Body of pancreas (tissue), 4 donors: ENCODE measurements around the gene SSMEM1. TPM values are rescaled to one million over a fixed set of nuclear protein-coding genes. Genes with fewer than 3 reads are reported as not detected.

Experiments
- ATAC-seq: fragments of 150-250 bp; one replicate; pipeline ENCODE4 v1.9.1; 2016
- DNase-seq, 4 donors: peaks; one replicate each; pipeline ENCODE4 v3.0.0-alpha.2; 2019
- H3K27ac ChIP-seq, 4 donors: fragments of 200-600 bp; sonication (generic); 1 replicate in 3 of 4; 2 replicates in 1 of 4; pipeline versions ENCODE4 v1.5.1 to v1.6.1; 2016 to 2019; ENCODE audit warnings: mild to moderate bottlenecking in 1 of 4, mixed read lengths in 1 of 4, moderate library complexity in 1 of 4
- H3K27me3 ChIP-seq, 2 donors: fragments of 200-600 bp; sonication (generic); one replicate each; pipeline ENCODE4 v1.6.0; 2016; ENCODE audit warnings: mild to moderate bottlenecking in 1 of 2
- H3K36me3 ChIP-seq, 2 donors: fragments of 200-600 bp; sonication (generic); replicated peaks in 1 of 2; 2 replicates each; pipeline ENCODE4 v1.5.1; 2016; ENCODE audit warnings: low read depth in 2 of 2; ENCODE audit not compliant: insufficient read depth in 1 of 2
- H3K4me1 ChIP-seq: fragments of 200-600 bp; sonication (generic); one replicate; pipeline ENCODE4 v1.6.0; 2016
- H3K4me3 ChIP-seq, 2 donors: fragments of 200-600 bp; sonication (generic); 1 replicate in 1 of 2; 2 replicates in 1 of 2; pipeline ENCODE4 v1.5.1; 2016 to 2019
- H3K9me3 ChIP-seq, 3 donors: fragments of 200-600 bp; sonication (generic); 1 replicate in 2 of 3; 2 replicates in 1 of 3; pipeline ENCODE4 v1.5.1; 2016
- CTCF ChIP-seq, 7 experiments: fragments of 450-650 bp in 4 of 7; fragments of 200-600 bp in 3 of 7; sonication (generic) in 3 of 7; IDR thresholded peaks; one replicate each; pipeline ENCODE4 v1.5.1; 2016 to 2019; ENCODE audit warnings: antibody characterized with exemption in 7 of 7
- POLR2A ChIP-seq, 3 donors: fragments of 450-650 bp; IDR thresholded peaks; one replicate each; pipeline ENCODE4 v1.6.1; 2016; ENCODE audit warnings: antibody characterized with exemption in 3 of 3, mild to moderate bottlenecking in 2 of 3
- WGBS, 2 donors: methylation state at CpG; one replicate each; pipeline ENCODE4 v1.1.5; 2017; 5-methylcytosine and 5-hydroxymethylcytosine counted together
- intact Hi-C: fragments of 100-400 bp; cut with DNase I; formaldehyde crosslinking; loops from one replicate; pipeline ENCODE4 v1.15.1; 2023
- total RNA-seq, 2 donors: library from RNA; depleted of rRNA; stranded (reverse); fragments of >200 nt; gene quantifications; one replicate each; pipeline ENCODE4 v1.1.0, GENCODE V29; 2016

The SSMEM1 gene
- total RNA-seq, 2 donors from 2014 or later, result not detected

- intact Hi-C loops, result no loop called here
- peak; percentile 100 for ATAC-seq
- Histone ChIP-seq H3K36me3 (no peaks in the 10 kb centered on the region), H3K9me3 (no peaks in the 10 kb centered on the region), H3K4me1 (peaks cover 15% of the 10 kb centered on the region), H3K4me3 (peak within 1 kb of the TSS; percentile 55 to 56), H3K27me3 (no peaks in the 10 kb centered on the region), H3K27ac (peak within 1 kb of the TSS; percentile 75 to 91 (median 88))
- 8 to 17% methylated on average over 28 to 44 of the region's 44 CpGs for WGBS, 2 donors
- TF ChIP-seq CTCF (IDR thresholded peaks at IDR 0.05) (peak in 1 of 7 experiments; percentile 7), POLR2A (IDR thresholded peaks at IDR 0.05) (peak; percentile 58 to 94 (median 88))
- DNase-seq, result peak; percentile 95 to 98 (median 96)
Measured at GRCh38 chr7:130205084-130205947, 2.3 kb upstream of the SSMEM1 start, which contains the start of gene TMEM209. TMEM209 (minus strand) TSS chr7:130205406; CDS start chr7:130205375, 31 bp downstream.

GRCh38 chr7:130207033-130207432 is 627 bp upstream of the SSMEM1 start:
- no peak for DNase-seq
- Histone ChIP-seq H3K27ac (no peak overlapping the region), H3K27me3 (no peaks in the 10 kb centered on the region), H3K36me3 (no peaks in the 10 kb centered on the region), H3K9me3 (no peaks in the 10 kb centered on the region), H3K4me1 (peaks cover 15% of the 10 kb centered on the region), H3K4me3 (no peak overlapping the region)
- 81 to 86% methylated on average over 5 of the region's 5 CpGs for WGBS, 2 donors
- intact Hi-C loops, result no loop called here
- no peak for ATAC-seq
- TF ChIP-seq CTCF (IDR thresholded peaks at IDR 0.05) (peak in 1 of 7 experiments; percentile 5), POLR2A (IDR thresholded peaks at IDR 0.05) (no peak)

GRCh38 chr7:130208516-130208915 is 856 bp downstream of the SSMEM1 start:
- H3K9me3 ChIP-seq, result no peaks in the 10 kb centered on the region
- no peaks in the 10 kb centered on the region for H3K36me3 ChIP-seq
- intact Hi-C loops, result no loop called here
- peaks cover 15% of the 10 kb centered on the region for H3K4me1 ChIP-seq
- H3K27ac ChIP-seq, result no peak overlapping the region
- no peak for DNase-seq
- TF ChIP-seq CTCF (IDR thresholded peaks at IDR 0.05), result no peak
- TF ChIP-seq POLR2A (IDR thresholded peaks at IDR 0.05), result no peak
- ATAC-seq, result no peak
- no peaks in the 10 kb centered on the region for H3K27me3 ChIP-seq
- WGBS, 2 donors, result 87 to 88% methylated on average over 2 of the region's 2 CpGs
- no peak overlapping the region for H3K4me3 ChIP-seq

GRCh38 chr7:130210181-130210935 is 2.7 kb downstream of the SSMEM1 start:
- ATAC-seq (no peak), DNase-seq (no peak)
- Histone ChIP-seq H3K9me3 (no peaks in the 10 kb centered on the region), H3K27me3 (no peaks in the 10 kb centered on the region), H3K4me3 (no peak overlapping the region), H3K36me3 (no peaks in the 10 kb centered on the region), H3K4me1 (peaks cover 5% of the 10 kb centered on the region), H3K27ac (no peak overlapping the region)
- intact Hi-C loops, result no loop called here
- TF ChIP-seq CTCF (IDR thresholded peaks at IDR 0.05) (no peak), POLR2A (IDR thresholded peaks at IDR 0.05) (no peak)
- 56 to 67% methylated on average over 5 of the region's 5 CpGs for WGBS, 2 donors
